GDM1 (cell line): Measurements from ENCODE around the gene COL25A1.
"Not testable (repeated sequence)": the region's sequence is repeated elsewhere in the genome, so short reads cannot be mapped to it uniquely, and the experiment has no call there.

Experiments
- DNase-seq: peaks from one replicate; lab custom pipeline; 2025; lab: John Stamatoyannopoulos, UW

Gene COL25A1

GRCh38 chr4:109123951-109124350 is 178.5 kb downstream of the COL25A1 start:
- DNase-seq, result no peak

GRCh38 chr4:109121561-109121960 is 180.9 kb downstream of the COL25A1 start:
- DNase-seq, result no peak

DNA sequence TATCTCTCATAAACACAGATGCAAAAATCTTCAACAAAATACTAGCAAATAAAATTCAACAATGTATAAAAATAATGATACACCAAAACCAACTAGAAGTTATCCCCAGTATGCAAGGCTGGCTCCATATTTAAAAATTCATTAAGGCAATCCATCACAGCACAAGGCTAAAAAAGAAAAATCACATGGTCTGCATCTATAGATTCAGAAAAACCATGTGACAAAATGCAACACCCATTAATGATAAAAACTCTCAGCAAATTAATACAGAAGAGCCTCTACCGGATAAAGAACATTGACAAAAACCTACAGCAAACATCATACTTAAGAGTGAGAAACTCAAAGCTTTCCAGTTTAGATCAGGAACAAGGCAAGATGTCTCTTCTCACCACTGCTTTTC is 182.6 kb downstream of the COL25A1 start:
- DNase-seq, result no peak

DNA sequence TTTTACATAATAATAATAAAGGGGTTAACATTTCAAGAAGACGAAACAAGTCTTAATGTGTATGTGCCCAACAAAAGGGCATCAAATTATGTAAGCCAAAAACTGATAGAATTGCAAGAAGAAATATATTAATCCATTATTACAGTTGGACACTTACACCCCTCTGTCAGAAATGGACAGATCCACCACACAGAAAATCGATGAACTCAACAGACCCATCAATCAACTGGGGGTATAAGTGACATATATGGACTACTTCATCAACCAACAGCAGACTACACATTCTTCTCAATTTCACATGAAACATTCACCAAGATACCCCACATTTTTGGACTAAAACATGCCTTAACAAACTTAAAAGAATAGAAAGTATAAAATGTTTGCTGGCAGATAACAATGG is 183.8 kb downstream of the COL25A1 start:
- no peak for DNase-seq

- no peak for DNase-seq
Observed at GRCh38 chr4:109114501-109114900, 188.0 kb downstream of the COL25A1 start.

DNA sequence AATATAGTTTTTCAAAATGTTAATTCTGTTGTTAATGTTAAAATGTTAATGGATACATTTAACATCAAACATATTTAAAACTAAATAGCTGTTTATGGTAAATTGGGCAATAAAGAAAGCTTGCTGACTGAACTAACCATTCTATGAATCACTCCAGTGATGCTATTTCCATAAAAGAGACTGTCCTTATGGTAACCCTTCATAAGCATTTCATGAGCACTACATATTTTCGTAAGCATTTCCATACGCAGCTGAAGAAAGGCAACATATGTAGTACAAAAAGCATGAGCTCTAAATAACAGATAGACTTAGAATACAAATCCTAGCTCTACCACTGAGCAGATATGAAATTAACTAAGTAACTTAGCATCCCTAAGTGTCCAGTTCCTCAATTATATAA is 188.9 kb downstream of the COL25A1 start:
- no peak for DNase-seq

DNA sequence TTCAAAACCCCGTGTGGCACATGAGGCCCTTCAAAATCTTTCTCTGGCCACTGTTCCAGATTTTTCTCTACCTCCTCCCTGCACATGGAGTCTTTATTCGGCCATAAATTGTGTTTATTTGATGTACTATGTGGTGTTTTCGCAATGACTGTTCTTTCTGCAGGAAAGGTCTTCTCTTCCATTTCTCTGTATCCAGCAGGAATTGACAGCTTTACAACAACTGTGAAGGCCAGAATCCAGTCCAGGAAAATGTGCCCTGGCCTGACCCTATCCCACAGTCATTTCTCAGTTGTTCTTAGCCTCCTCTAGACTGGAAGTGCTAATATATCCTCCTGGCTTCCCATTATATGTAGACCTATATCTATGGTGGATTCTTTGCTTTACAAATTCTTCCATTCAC is 191.4 kb downstream of the COL25A1 start:
- no peak for DNase-seq

DNA sequence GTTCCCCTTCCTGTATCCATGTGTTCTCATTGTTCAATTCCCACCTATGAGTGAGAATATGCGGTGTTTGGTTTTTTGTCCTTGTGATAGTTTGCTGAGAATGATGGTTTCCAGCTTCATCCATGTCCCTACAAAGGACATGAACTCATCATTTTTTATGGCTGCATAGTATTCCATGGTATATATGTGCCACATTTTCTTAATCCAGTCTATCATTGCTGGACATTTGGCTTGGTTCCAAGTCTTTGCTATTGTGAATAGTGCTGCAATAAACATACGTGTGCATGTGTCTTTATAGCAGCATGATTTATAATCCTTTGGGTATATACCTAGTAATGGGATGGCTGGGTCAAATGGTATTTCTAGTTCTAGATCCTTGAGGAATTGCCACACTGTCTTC is 194.2 kb downstream of the COL25A1 start:
- DNase-seq, result not testable (repeated sequence)

DNA sequence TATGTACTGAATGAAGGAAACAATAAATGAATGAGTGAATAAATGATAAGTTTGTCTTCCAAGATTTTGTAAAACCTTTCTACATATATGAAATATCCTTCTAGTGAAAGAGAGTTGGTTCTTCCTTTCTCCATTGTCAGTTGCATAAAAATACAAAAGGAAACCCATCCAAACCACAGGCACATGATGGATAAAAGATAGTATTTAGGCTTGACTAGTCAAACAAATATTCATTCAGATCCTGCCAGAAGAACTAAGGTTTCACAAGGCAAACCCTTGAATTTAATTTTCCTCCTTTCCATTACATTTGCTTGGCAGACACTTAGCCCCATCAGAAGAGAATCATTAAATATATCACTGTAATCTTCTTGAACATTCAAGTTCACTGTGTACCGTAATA is 208.4 kb downstream of the COL25A1 start:
- DNase-seq, result no peak

GRCh38 chr4:109091727-109092409 is 210.6 kb downstream of the COL25A1 start:
- DNase-seq, result no peak

GRCh38 chr4:109083911-109084310 is 218.5 kb downstream of the COL25A1 start:
- DNase-seq, result no peak

GRCh38 chr4:109079731-109080130 is 222.7 kb downstream of the COL25A1 start:
- no peak for DNase-seq

DNA sequence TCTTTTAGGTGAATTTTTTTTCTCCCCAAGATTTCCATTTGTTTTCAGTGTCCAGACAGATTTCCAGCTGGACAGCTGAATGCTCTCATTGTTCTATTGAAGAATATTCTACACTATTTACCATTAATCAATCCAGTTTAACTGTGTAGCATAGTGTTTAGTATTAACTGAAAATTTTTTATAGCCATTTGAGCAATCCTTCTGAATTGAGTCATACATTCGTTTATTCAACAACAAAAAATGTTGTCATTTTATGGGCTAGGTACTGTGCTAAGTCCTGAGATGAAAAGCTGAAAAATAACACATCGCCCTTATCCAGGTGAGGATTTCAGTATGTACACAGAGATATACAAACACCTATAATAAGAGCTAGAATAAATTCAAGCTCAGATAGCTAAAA is 223.3 kb downstream of the COL25A1 start:
- DNase-seq, result no peak

GRCh38 chr4:109078724-109079123 is 223.7 kb downstream of the COL25A1 start:
- DNase-seq, result no peak

DNA sequence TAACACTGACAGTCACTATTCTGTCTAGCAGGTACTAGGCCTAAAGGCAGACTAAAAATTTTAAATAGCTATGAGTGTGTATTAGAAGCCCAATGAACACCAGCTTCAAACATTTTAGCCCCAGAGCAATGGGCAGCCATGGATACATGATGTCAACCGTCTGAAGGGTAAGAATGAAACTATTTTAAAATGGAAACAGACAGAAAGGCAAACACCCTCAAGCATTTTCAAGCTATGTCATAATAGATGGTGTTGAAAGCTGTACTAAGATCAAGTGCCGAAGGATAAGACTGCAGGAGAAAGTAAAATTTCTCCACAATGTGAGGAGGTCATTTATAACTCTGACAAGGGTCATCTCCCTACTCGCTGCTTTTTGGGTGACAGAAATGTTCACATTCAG is 225.0 kb downstream of the COL25A1 start:
- no peak for DNase-seq

DNA sequence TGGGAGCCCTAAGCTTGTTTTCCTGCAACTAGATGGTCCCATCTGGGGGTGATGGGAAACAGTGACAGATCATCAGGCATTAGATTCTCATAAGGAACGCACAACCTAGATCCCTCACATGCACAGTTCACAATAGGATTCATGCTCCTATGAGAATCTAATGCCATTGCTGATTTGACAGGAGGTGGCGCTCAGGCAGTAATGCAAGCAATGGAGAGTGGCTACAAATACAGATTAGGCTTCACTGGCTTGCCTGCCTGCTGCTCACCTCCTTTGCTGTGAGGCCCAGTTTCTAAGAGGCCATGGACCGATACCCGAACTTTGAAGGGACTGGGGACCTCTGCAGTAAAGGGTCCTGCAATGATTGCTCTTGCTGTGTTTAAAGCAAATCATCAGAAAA is 225.7 kb downstream of the COL25A1 start:
- DNase-seq, result not testable (repeated sequence)

GRCh38 chr4:109075621-109076020 is 226.8 kb downstream of the COL25A1 start:
- no peak for DNase-seq

DNA sequence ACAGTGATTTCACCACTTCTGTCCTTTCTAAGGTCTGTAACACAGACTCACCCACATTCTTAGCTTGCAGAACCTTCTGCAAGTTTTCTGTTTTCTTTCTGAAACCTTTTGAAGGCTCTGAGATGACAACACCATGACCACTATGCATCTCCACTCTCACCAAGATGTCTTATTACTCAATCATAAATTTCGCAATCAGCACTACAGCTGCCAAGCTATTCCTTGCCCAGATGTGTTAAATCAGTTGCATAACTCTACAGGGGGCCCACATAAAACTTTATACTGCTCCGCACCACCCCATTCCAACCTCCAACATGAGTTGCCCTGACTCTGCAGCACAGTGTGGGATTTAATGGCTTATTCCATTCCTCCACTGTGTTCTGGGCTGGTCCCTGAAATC is 229.9 kb downstream of the COL25A1 start:
- no peak for DNase-seq

DNA sequence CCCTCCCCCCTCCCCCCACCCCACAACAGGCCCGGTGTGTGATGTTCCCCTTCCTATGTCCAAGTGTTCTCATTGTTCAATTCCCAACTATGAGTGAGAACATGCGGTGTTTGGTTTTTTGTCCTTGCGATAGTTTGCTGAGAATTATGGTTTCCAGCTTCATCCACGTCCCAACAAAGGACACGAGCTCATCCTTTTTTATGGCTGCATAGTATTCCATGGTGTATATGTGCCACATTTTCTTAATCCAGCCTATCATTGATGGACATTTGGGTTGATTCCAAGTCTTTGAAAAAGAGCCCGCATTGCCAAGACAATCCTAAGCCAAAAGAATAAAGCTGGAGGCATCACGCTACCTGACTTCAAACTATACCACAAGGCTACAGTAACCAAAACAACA is 231.8 kb downstream of the COL25A1 start:
- DNase-seq, result not testable (repeated sequence)

DNA sequence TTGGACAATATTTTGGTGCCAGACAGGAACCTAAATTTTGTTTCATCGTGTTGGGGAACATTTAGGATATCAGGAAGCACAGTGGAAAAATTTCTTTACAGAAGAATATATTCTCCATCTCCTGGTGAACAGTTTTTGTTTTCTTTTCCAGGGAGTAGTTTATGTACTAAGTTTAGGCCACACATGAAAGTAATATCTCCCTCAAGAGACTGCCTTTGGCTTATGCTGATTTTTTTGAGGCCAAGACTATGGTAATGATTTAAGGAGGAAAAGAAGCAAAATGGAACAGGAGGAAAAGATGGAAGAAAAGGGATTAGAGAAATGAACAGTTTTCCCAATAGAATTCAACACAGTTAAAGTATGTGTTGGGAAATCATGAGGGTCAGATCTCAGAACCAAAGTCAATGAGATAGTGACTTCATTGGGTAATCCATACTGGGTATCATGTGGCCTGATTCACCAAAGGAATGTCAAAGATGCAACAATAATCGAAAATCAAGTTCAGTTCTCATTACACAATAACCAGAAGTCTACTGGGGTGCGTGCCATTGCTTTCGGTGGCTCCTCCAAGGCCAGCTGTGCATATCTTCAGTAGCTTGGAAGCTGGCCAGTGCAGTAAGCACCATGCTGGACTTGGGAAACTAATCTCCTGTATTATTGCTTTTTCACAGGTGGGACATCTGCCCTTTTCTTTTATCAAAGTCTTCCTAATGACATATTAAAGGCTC is 234.8 kb downstream of the COL25A1 start:
- DNase-seq, result no peak

DNA sequence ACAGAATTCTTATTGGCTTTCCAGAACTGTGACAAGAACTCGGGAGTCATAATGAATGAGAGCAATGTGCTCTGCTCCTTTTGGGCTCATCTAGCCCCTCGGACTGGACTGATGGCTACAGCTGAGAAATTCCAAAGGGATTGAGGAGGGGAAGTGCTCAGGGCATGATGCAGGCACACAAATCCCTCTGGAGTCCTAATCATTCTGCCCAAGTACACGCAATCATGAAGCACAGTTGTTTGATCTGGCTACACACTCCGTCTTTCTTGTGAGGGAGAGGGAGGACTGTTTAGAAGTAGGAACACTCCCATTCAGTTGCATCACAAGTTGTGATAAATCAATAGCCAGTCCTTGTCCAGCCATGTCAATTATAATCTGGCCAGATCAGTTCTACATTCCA is 237.5 kb downstream of the COL25A1 start:
- no peak for DNase-seq

DNA sequence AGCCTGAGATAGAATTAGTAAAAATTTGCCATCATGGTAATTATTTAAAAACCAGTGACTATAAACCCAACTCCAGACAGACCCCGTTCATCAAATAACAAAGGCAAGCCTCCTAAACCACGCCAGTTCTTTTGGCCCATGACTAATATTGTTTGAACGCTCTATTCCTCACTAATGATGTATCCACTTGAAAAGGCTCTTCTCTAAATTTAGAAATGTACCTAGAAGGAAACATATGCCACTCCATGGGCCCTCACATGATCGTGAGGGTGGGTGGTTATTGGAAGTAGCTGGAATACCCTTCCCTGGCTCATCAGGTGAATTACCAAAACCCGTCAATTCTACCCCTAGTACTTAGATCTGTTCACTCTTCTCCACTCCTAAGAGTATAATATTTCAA is 249.2 kb downstream of the COL25A1 start:
- DNase-seq, result no peak

- DNase-seq, result no peak
Observed at GRCh38 chr4:109052821-109053220, 249.6 kb downstream of the COL25A1 start.

- DNase-seq, result no peak
Observed at GRCh38 chr4:109051054-109051453, 251.4 kb downstream of the COL25A1 start.
